Testis (tissue), 2 donors: ENCODE data around the gene GUF1.

Experiments
- POLR2A ChIP-seq: fragments of 450-650 bp; IDR thresholded peaks from one replicate; pipeline ENCODE4 v1.6.1; 2017; ENCODE audit warnings: antibody characterized with exemption, mild to moderate bottlenecking, moderate library complexity
- TF ChIP-seq, protein P1 (sequence below), 3 experiments: fragments of 450-650 bp in 2 of 3; fragments of 200-600 bp in 1 of 3; sonication (generic) in 1 of 3; IDR thresholded peaks; one replicate each; pipeline ENCODE4 v1.5.1; 2016 to 2019; ENCODE audit warnings: antibody characterized with exemption in 3 of 3, mild to moderate bottlenecking in 2 of 3, moderate library complexity in 1 of 3

GRCh38 chr4:44674471-44674870, 3.7 kb upstream of the GUF1 start:
- TF ChIP-seq, protein P1, sequence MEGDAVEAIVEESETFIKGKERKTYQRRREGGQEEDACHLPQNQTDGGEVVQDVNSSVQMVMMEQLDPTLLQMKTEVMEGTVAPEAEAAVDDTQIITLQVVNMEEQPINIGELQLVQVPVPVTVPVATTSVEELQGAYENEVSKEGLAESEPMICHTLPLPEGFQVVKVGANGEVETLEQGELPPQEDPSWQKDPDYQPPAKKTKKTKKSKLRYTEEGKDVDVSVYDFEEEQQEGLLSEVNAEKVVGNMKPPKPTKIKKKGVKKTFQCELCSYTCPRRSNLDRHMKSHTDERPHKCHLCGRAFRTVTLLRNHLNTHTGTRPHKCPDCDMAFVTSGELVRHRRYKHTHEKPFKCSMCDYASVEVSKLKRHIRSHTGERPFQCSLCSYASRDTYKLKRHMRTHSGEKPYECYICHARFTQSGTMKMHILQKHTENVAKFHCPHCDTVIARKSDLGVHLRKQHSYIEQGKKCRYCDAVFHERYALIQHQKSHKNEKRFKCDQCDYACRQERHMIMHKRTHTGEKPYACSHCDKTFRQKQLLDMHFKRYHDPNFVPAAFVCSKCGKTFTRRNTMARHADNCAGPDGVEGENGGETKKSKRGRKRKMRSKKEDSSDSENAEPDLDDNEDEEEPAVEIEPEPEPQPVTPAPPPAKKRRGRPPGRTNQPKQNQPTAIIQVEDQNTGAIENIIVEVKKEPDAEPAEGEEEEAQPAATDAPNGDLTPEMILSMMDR (IDR thresholded peaks at IDR 0.05), result no peak
- TF ChIP-seq POLR2A, result no peak
